DOHH2 (cell line): ENCODE data around the gene MIAT.

Source experiments
- H3F3A ChIP-seq: fragments of 200-600 bp; sonication (generic), shearing (Covaris generic); 2 replicates; pipeline ENCODE4 v1.6.0; 2016; ENCODE audit warnings: antibody characterized with exemption, mild to moderate bottlenecking; ENCODE audit not compliant: control insufficient read depth, insufficient read depth
- H3K27ac ChIP-seq: fragments of 200-600 bp; sonication (generic); 2 replicates; pipeline ENCODE4 v1.5.1; 2014; ENCODE audit warnings: low read depth, mild to moderate bottlenecking, low read length, moderate library complexity
- H3K27me3 ChIP-seq: fragments of 200-600 bp; sonication (generic); 2 replicates; pipeline ENCODE4 v1.6.1; 2014; ENCODE audit warnings: mild to moderate bottlenecking, low read length, mixed read lengths; ENCODE audit not compliant: control insufficient read depth
- H3K36me3 ChIP-seq: fragments of 200-600 bp; sonication (generic); 2 replicates; pipeline ENCODE4 v1.6.1; 2014; ENCODE audit warnings: mild to moderate bottlenecking, low read length, moderate library complexity, mixed read lengths; ENCODE audit not compliant: control insufficient read depth
- H3K4me1 ChIP-seq: fragments of 200-600 bp; sonication (generic); 2 replicates; pipeline ENCODE4 v1.6.1; 2014; ENCODE audit warnings: mild to moderate bottlenecking, low read length, mixed read lengths; ENCODE audit not compliant: control insufficient read depth
- H3K4me2 ChIP-seq: fragments of 200-600 bp; sonication (generic); 2 replicates; pipeline ENCODE4 v1.6.0; 2014; ENCODE audit warnings: mild to moderate bottlenecking, low read length, moderate library complexity
- H3K4me3 ChIP-seq: fragments of 200-600 bp; sonication (generic); 2 replicates; pipeline ENCODE4 v1.5.1; 2014; ENCODE audit warnings: mild to moderate bottlenecking, low read length, mixed read lengths
- H3K79me2 ChIP-seq: fragments of 200-600 bp; sonication (generic); 2 replicates; pipeline ENCODE4 v1.6.1; 2014; ENCODE audit warnings: mild to moderate bottlenecking, low read length, mixed read lengths; ENCODE audit not compliant: control insufficient read depth
- H3K9me2 ChIP-seq: fragments of 200-600 bp; sonication (generic); replicated peaks from 2 replicates; pipeline ENCODE4 v1.6.1; 2014; ENCODE audit warnings: mild to moderate bottlenecking, low read length, mixed read lengths; ENCODE audit not compliant: control insufficient read depth
- H3K9me3 ChIP-seq: fragments of 200-600 bp; sonication (generic); 2 replicates; pipeline ENCODE4 v1.6.1; 2014; ENCODE audit warnings: antibody characterized with exemption, low read length, mixed read lengths; ENCODE audit not compliant: control insufficient read depth, insufficient read depth
- H4K20me1 ChIP-seq: fragments of 200-600 bp; sonication (generic); 2 replicates; pipeline ENCODE4 v1.6.0; 2014; ENCODE audit warnings: low read depth, mild to moderate bottlenecking, antibody characterized with exemption, low read length, moderate library complexity; ENCODE audit not compliant: control insufficient read depth, insufficient read depth
- EZH2phosphoT487 ChIP-seq: fragments of 200-600 bp; sonication (generic); IDR thresholded peaks from 2 replicates; pipeline ENCODE4 v1.6.1; 2017; ENCODE audit warnings: borderline replicate concordance, mild to moderate bottlenecking, antibody characterized with exemption, low read length, moderate library complexity, mixed read lengths
- TF ChIP-seq, protein P1 (sequence below): fragments of 200-600 bp; sonication (generic); IDR thresholded peaks from one replicate; pipeline ENCODE4 v1.5.1; 2014; ENCODE audit warnings: antibody characterized with exemption, mild to moderate bottlenecking, low read depth, low read length; ENCODE audit not compliant: poor library complexity, severe bottlenecking

Gene MIAT

DNA sequence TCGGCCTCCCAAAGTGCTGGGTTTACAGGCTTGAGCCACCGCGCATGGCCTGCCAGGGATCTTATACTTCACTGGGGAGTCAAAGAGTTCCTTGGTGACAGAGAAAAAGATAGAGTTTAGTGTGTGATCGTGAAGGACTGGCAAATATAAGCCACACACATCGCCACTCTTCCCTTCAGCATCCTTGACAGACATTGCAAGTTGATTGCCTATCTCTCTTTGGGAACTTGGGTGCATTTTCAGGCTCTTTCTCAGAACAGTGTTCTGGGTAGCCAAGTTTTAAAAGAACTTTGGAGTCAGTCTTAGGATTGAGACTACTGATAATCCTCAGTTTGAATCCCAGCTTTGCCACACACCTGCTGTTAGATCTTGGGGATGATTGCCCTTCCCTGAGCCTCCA lies 19.8 kb downstream of the MIAT start:
- Histone ChIP-seq H3K4me1 (peaks cover 26% of the 10 kb centered on the region), H3K4me3 (no peak overlapping the region), H3F3A (peaks cover 23% of the 10 kb centered on the region), H4K20me1 (peaks cover 6% of the 10 kb centered on the region; the same call in 1 of the 2 replicates), H3K9me3 (no peaks in the 10 kb centered on the region), H3K27me3 (no peaks in the 10 kb centered on the region), H3K36me3 (peaks cover 19% of the 10 kb centered on the region), H3K27ac (no peak overlapping the region), H3K79me2 (peaks cover 32% of the 10 kb centered on the region), H3K9me2 (no peaks in the 10 kb centered on the region), H3K4me2 (no peak overlapping the region)
- TF ChIP-seq EZH2phosphoT487 = no peak
- TF ChIP-seq, protein P1, sequence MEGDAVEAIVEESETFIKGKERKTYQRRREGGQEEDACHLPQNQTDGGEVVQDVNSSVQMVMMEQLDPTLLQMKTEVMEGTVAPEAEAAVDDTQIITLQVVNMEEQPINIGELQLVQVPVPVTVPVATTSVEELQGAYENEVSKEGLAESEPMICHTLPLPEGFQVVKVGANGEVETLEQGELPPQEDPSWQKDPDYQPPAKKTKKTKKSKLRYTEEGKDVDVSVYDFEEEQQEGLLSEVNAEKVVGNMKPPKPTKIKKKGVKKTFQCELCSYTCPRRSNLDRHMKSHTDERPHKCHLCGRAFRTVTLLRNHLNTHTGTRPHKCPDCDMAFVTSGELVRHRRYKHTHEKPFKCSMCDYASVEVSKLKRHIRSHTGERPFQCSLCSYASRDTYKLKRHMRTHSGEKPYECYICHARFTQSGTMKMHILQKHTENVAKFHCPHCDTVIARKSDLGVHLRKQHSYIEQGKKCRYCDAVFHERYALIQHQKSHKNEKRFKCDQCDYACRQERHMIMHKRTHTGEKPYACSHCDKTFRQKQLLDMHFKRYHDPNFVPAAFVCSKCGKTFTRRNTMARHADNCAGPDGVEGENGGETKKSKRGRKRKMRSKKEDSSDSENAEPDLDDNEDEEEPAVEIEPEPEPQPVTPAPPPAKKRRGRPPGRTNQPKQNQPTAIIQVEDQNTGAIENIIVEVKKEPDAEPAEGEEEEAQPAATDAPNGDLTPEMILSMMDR = no peak

DNA sequence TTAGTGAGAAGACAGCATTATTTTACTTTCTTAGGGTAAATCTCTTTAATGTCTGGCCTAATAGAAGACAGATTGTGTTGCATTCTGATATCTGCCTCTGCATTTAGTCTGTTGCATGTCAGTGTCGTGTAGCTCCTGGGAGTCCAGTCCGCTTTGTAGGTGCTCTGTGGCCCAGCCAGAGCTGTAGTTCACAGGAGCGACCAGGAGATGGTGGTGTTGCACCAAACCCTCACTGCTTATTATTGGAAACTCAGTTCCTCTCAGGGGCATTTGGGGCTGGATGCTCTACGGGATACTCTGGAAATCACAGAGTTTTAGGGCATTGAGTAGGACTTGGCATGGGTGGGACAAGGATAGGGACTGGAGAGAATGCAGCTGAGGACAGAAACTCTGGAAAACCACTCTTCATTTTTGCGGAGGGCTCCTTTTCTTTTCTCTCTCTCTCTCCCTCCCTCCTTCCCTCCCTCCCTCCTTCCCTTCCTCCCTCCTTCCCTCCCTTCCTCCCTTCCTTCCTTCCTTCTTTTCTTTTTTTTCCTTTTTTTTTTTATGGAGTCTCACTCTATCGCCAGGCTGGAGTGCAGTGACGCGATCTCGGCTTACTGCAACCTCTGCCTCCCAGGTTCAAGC lies 21.7 kb downstream of the MIAT start:
- no peak for TF ChIP-seq EZH2phosphoT487
- TF ChIP-seq, protein P1 = peak; percentile 89
- H3K27me3 ChIP-seq = no peaks in the 10 kb centered on the region
- H3K9me2 ChIP-seq = no peaks in the 10 kb centered on the region
- H3K4me3 ChIP-seq = no peak overlapping the region
- no peaks in the 10 kb centered on the region for H3K9me3 ChIP-seq
- H4K20me1 ChIP-seq = peaks cover 6% of the 10 kb centered on the region; the same call in 1 of the 2 replicates
- H3K27ac ChIP-seq = no peak overlapping the region
- peaks cover 17% of the 10 kb centered on the region for H3K4me1 ChIP-seq
- peaks cover 13% of the 10 kb centered on the region for H3K36me3 ChIP-seq
- peaks cover 9% of the 10 kb centered on the region for H3F3A ChIP-seq
- H3K79me2 ChIP-seq = peaks cover 23% of the 10 kb centered on the region
- H3K4me2 ChIP-seq = no peak overlapping the region

DNA sequence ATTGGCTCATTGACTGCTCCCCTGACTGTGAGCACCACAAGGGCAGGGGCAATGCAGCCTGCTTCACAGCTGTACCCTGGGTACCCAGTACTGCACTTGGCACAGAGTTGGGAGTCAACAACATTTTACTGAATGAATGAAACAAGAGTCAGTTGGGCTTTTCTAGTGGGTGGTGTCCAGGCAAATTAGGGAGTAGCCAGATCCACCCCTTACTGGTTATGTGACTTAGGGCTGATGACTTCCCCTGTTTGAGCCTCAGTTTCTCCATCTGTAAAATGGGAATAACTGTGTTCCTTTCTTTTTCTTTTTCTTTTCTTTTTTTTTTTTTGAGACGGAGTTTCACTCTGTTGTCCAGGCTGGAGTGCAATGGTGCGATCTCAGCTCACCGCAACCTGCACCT lies 23.1 kb downstream of the MIAT start:
- Histone ChIP-seq H3K27ac (no peak overlapping the region), H4K20me1 (peaks cover 6% of the 10 kb centered on the region; the same call in 1 of the 2 replicates), H3K79me2 (peaks cover 10% of the 10 kb centered on the region)

More for the DNA sequence above, 23.1 kb downstream of the MIAT start:
- Histone ChIP-seq H3K36me3 (peaks cover 13% of the 10 kb centered on the region), H3K27me3 (no peaks in the 10 kb centered on the region), H3F3A (peaks cover 6% of the 10 kb centered on the region; the same call in 1 of the 2 replicates), H3K9me2 (no peaks in the 10 kb centered on the region), H3K4me2 (no peak overlapping the region), H3K4me1 (peaks cover 3% of the 10 kb centered on the region), H3K4me3 (no peak overlapping the region), H3K9me3 (no peaks in the 10 kb centered on the region)
- no peak for TF ChIP-seq EZH2phosphoT487
- TF ChIP-seq, protein P1 = no peak
